NAMALWA (cell line): ENCODE measurements around the gene LRRC46.

ENCODE experiments used
- DNase-seq: peaks from one replicate; pipeline ENCODE4 v3.0.0-alpha.2; 2015; ENCODE audit warnings: low spot score

The LRRC46 gene

DNA sequence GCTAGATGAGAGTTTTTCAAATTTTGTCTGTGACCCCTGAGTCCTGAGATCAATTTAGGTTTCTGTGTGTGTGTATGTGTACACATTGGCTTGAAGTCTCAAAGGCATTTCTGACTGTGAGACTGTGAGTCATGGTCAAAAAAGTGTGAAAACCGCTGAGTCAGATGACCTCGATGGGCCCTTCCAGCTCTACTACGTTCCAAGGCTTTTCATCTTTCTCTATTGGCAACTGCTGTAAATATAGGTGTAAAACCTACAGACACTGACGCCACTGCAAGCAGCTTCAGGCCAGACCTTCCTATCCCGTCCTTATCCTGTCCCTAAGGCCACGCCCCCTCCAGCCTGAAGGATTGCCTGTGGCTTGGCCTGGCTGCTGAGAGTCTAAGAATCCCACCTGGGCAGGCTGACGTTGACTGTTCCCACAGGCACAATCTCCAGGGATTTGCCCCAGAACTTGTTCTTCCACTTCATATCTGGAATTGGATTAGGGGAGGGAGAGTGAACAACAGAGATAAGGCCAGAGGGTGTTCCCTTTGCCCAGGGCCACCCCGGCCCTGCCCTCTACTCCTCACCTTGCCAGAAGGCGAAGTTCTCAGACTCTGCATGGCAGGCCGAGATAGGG, 21.2 kb upstream of the LRRC46 start:
- no peak for DNase-seq

DNA sequence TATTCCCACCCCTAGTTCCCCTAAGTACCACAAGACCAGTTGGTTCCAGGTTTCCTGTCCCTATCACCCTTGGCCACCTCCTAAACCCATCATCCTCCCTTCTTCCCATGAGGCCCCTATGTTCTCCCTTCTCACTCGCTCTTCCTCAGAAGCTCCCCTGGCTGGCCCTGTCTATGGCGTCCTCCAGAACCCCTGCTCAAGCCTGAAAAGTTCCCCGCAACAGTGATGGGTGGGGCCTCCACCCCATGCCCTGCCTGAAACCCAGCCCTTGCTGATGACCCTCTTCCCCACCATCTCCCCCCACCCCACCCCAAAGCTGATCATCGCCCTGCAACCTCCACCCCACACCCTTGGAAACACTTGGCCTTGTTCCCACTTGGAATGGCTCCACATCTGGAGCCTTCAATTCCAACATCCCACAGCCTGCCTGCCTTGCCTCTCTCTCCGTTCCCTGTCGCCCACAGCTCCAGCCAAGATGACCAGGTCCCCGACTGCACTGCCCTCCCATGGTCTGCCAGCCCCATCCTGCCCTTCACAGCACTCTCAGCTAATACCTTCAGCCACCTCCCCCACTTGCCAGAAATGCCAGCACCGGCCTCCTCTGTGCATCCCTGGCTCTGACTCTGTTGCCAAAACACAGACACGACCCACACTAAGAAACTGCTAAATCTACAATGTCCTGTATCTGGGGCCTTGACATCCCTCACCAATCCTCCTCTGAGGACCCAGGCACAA, 20.4 kb upstream of the LRRC46 start:
- no peak for DNase-seq

- no peak for DNase-seq
Observed at GRCh38 chr17:47811709-47812108, 19.8 kb upstream of the LRRC46 start.

GRCh38 chr17:47812146-47812920, 19.1 kb upstream of the LRRC46 start:
- DNase-seq, result no peak

DNA sequence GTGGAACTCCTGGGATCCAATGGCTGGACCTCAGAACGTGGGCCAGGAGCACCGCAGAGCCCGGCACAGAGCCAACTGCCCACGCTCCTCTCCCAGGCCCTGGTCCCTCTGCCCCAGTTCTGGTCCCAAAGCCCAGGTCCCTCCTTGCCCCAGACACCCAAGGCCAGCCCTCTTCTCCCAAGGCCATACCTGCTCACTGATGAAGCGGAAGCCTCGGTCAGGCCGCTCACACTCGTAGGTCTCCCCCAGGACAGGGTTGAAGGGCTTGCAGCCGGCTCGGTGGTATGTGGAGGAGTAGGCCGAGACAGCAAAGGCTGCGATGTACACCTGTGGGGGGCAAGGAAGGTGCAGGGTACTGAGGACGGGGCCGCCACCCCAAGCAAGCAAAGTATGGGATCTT, 18.4 kb upstream of the LRRC46 start:
- no peak for DNase-seq

DNA sequence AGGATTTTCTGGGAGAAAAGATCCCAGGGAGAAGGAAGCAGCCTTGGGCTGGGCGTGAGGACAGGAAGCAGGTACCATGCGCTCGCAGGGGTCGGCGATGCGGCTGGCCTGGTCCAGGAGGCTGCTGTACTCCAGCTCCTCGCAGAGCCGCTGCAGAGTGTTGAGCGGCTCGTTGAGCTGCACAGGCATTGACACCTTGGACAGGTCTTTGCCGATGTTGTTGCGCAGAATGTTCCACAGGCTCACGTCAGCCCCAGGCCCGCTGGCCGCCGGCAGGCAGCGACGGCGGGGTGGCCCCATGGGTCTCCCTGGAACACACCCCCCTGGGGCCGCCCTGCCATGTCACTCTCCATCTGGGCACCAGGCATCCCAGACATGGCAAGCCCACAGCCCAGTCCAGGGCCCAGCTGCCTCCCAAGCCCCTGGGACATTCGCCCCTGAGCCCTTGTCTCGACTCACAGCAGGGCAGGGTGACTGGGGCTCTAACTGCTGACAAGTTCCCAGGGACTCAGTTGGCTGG, 17.9 kb upstream of the LRRC46 start:
- no peak for DNase-seq

GRCh38 chr17:47815106-47815918, 16.2 kb upstream of the LRRC46 start:
- DNase-seq, result no peak

DNA sequence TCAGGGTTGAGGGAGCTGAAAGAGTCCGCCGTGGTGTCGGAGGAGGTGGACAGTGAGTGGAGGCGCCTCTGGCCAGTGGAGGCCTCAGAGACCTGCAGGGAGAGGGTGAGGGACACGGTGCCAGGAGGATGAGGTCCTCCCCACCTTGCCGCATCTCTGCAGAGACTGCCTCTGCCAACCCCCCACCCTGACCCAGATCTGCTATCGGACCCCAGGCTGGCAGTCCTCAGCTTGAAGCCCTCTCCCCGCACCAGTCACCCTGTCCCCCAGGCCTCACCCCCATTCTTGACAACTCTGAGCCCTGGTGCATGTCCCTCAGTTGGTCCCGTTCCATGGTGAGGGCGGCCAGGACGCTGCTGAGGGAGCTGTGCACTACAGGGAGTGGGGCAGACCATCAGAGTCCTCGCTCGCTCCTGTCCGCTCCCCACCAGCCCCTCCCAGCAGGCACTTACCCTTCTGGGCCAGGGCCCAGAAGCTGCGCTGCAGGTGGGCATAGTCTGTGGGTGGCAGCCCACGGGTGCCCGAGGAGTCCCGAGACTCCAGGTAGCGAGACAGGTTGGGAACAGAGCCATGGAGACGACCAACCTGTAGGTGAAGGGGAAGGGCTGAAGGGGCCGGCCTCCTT, 15.2 kb upstream of the LRRC46 start:
- DNase-seq, result no peak

DNA sequence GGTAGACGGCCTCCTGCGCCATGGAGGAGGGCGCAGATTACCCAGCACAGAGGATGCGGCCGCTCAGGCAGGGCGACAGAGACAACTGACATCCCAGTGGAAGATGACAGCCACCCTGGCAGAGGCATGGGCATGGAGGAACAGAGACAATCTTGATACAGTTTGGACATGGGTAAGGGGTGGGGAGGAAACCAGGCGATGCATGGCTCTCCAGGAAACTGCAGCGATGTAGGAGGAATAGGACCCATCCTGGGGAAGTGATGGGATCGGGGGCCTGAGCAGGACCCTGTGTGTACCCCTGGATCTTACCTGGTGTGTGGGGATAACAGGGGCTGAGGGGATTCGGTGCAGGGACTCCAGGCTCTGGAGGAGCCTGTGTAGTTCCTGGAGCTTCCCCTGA, 14.5 kb upstream of the LRRC46 start:
- DNase-seq, result no peak

DNA sequence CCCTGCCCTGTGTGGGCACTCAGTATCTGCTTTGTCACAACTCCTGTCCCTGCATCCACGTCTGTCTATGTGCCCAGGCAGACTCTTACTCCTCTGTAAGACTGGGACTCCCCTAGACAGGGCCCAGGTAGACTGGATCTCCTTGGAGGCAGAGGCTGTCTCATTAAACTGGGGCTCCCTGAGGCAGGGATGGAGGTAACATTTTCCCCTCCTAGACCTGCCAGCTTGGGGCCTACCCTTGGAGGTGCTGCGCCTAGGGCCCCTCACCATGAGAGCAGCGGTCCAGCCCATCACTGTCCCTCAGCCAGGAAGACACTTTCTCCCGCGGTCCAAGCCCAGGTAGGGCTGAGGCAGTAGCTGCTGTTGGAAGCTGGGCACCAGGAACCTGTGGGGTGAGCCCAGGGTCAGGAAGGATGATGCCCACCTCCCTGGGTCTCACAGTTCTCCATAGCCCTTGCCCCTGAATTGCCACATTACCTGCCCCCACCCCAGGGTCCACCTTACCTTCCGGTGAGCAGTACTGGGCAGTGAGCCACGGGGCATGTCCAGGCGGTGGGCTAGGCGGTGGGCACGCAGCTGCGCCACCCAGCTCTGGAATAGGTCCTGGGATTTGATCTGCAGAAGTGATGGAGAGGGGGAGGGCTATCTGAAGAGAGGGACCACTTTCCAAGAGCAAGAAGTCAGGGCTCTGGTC, 13.3 kb upstream of the LRRC46 start:
- no peak for DNase-seq

DNA sequence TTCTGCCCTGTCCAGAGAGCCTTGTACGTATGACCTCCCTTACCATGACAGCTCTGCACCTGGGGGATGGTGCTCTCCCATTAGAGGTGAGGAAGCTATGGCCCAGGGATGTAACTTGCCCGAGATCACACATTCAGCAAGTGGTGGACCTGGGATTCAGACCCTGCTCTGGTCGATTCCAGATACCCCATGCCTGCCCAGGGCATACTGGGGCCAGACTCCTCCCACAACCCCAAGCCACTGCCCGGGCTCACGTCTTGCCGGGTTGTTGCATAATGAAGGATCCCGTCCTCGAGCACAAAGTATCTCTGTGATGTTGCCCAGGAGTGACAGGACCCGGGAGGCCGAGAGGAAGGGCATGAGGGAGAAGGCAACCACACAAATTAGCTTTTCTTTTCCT, 12.0 kb upstream of the LRRC46 start:
- no peak for DNase-seq

GRCh38 chr17:47820033-47820789, 11.3 kb upstream of the LRRC46 start:
- no peak for DNase-seq

DNA sequence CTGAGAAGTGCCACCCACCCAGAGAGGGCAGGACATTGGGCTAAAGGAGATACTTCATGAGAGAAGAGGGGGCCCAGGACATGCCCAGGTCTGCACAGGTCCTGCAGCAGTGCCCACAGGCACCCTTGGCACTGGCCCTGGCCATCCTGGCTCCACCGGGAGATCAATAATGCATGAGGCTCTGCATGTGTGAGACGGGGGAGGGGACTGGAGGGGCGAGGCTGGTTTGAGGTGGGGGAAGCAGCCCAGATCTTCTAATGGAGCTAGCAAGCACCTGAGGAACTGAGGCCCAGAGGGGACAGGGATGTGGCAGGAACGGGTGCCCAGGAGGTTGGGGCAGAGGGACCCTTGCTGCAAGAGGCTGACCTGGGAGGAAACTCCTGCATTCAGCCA, 10.4 kb upstream of the LRRC46 start:
- DNase-seq, result no peak

DNA sequence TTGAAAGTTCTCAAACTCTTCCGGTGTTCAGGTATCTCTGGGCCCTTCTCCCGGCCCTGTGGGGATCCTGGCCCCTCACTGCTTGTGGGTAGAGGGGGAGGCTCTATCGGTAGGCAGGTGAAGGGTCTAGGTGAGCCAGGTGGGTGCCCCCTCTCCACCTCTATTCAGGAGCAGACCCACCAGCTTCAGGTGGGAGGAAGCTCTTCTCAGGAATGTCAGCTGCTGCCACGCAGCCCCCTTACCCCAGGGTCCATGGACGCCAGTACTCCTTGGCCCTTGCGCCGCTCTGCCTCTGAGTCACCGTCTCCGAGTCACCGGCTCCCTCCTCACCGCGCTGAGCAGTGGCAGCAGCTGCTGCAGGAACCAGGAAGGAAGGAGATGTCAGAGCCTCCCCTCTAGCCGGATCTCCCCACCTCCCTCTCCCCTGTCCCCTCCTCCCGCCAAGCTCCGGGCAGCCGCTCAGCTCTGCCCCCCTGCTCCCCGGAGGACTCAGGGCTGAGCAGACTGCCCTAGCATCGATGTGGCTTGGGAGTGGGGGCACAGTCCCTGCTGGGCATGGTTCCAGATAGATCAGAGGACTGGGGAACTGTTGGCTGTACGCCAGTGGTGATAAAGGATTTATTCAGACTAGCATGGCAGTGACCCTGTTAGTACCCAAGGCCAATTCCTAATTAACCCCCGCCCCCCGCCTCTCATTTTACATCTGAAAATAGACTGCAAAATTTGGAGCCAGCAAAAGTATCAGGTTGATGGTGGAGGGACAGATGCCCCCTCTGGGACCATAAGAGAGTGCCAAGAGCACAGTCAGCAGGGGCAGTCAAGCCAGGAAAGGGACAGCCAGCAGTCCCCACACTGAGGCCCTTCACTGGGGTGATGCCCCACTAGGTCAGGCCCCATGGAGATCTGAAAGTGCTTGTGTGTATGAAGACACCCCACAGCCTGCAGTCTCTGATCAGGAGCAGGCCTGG, 9.8 kb upstream of the LRRC46 start, which contains the start of gene OSBPL7:
Gene OSBPL7, minus strand, starts transcription at position 371 of the 968 bp plus-strand sequence. CDS start 1,516 bp downstream, outside the sequence.
- DNase-seq, result peak; percentile 76

GRCh38 chr17:47822785-47823184, 8.7 kb upstream of the LRRC46 start:
- no peak for DNase-seq

GRCh38 chr17:47823519-47823918, 8.0 kb upstream of the LRRC46 start:
- no peak for DNase-seq

- DNase-seq, result no peak
Observed at GRCh38 chr17:47829870-47830269, 1.6 kb upstream of the LRRC46 start.

- no peak for DNase-seq
Observed at GRCh38 chr17:47830396-47831002, 971 bp upstream of the LRRC46 start.
